Measurements from ENCODE around the gene DGKI. TPM values are rescaled to one million over a fixed set of nuclear protein-coding genes. Genes with fewer than 3 reads are reported as not detected.

Gene DGKI
- total and polyA plus RNA-seq, 9 of the 15 experiments (the other 6 are each of a cell fraction or from before 2014, with no cell fraction given): 0.11 to 0.54 (median 0.15) TPM; not detected in 5

GRCh38 chr7:137546009-137546408, 300.8 kb downstream of the DGKI start:
- Histone ChIP-seq H3K4me1 (replicated peaks in 1 of 2; ENCODE audit: control insufficient read depth in 2 of 2, insufficient read depth in 2 of 2, low read length in 2 of 2) (no peaks in the 10 kb centered on the region), H2AFZ (ENCODE audit: low read depth, low read length) (peak overlapping the region; percentile 7; the same call in 1 of the 2 replicates), H3K27me3 (ENCODE audit: control insufficient read depth in 2 of 2, insufficient read depth in 2 of 2, low read length in 2 of 2) (no peaks in the 10 kb centered on the region), H3K4me2 (ENCODE audit: insufficient read depth, low read length) (no peak overlapping the region), H4K20me1 (replicated peaks; ENCODE audit: control insufficient read depth, insufficient read depth, low read length) (no peaks in the 10 kb centered on the region), H3K27ac (ENCODE audit: extremely low read depth, low read depth, low read length) (no peak overlapping the region), H3K36me3 (ENCODE audit: control insufficient read depth, insufficient read depth, low read length) (no peaks in the 10 kb centered on the region), H3K9ac (ENCODE audit: insufficient read depth in 1 of 2, low read depth in 2 of 2, low read length in 2 of 2) (no peak overlapping the region), H3K9me1 (ENCODE audit: control insufficient read depth, insufficient read depth, low read length) (no peaks in the 10 kb centered on the region), H3K4me3 (no peak overlapping the region), H3K9me3 (replicated peaks; ENCODE audit: control insufficient read depth, insufficient read depth, low read depth, low read length) (no peaks in the 10 kb centered on the region), H3K79me2 (ENCODE audit: control insufficient read depth, insufficient read depth, low read length) (no peaks in the 10 kb centered on the region)
- ATAC-seq (peak; percentile 61; the same call in 2 of the 3 replicates), FAIRE-seq (no peak), DNase-seq (ENCODE audit: extremely low read depth in 1 of 4, low spot score in 3 of 4) (no peak)
- intact Hi-C loops (cut with micrococcal nuclease) (no loop called here), in situ Hi-C loops (cut with MboI) (no loop called here)
- BruUV-seq (replicated peaks): no TSS peak
- CTCF ChIA-PET (ENCODE audit: low intra/inter-chr PET ratio): no interaction called here
- WGBS (ENCODE audit: insufficient coverage, low coverage, missing lambda C conversion rate): 0% methylated on average over 13 of the region's 13 CpGs
- TF ChIP-seq DNMT1 (IDR thresholded peaks at IDR 0.05) (no peak), PHF8 (IDR thresholded peaks at IDR 0.05; ENCODE audit: borderline replicate concordance, low read length) (0 out of 2 replicates have a peak, but pooled peaks have one; percentile 3)
- POLR2A ChIA-PET: no interaction called here

GRCh38 chr7:137545059-137545716, 301.6 kb downstream of the DGKI start:
- Histone ChIP-seq H4K20me1 (replicated peaks; ENCODE audit: control insufficient read depth, insufficient read depth, low read length) (no peaks in the 10 kb centered on the region), H3K4me3 (no peak overlapping the region), H3K79me2 (ENCODE audit: control insufficient read depth, insufficient read depth, low read length) (no peaks in the 10 kb centered on the region), H3K27ac (ENCODE audit: extremely low read depth, low read depth, low read length) (no peak overlapping the region), H3K36me3 (ENCODE audit: control insufficient read depth, insufficient read depth, low read length) (no peaks in the 10 kb centered on the region), H2AFZ (ENCODE audit: low read depth, low read length) (no peak overlapping the region), H3K27me3 (ENCODE audit: control insufficient read depth in 2 of 2, insufficient read depth in 2 of 2, low read length in 2 of 2) (no peaks in the 10 kb centered on the region), H3K9me1 (ENCODE audit: control insufficient read depth, insufficient read depth, low read length) (no peaks in the 10 kb centered on the region), H3K4me1 (replicated peaks in 1 of 2; ENCODE audit: control insufficient read depth in 2 of 2, insufficient read depth in 2 of 2, low read length in 2 of 2) (no peaks in the 10 kb centered on the region), H3K9me3 (replicated peaks; ENCODE audit: control insufficient read depth, insufficient read depth, low read depth, low read length) (no peaks in the 10 kb centered on the region), H3K9ac (ENCODE audit: insufficient read depth in 1 of 2, low read depth in 2 of 2, low read length in 2 of 2) (no peak overlapping the region), H3K4me2 (ENCODE audit: insufficient read depth, low read length) (no peak overlapping the region)
- 0% methylated on average over 4 of the region's 4 CpGs for WGBS (ENCODE audit: insufficient coverage, low coverage, missing lambda C conversion rate)
- no TSS peak for BruUV-seq (replicated peaks)
- CTCF ChIA-PET (ENCODE audit: low intra/inter-chr PET ratio): no interaction called here
- POLR2A ChIA-PET: no interaction called here
- intact Hi-C loops (cut with micrococcal nuclease) (no loop called here), in situ Hi-C loops (cut with MboI) (no loop called here)
- DNase-seq (ENCODE audit: extremely low read depth in 1 of 4, low spot score in 3 of 4) (no peak), ATAC-seq (peak; percentile 31; the same call in 1 of the 3 replicates), FAIRE-seq (no peak)
- TF ChIP-seq RFX1 (IDR thresholded peaks at IDR 0.05) (no peak), ZNF436 (CRISPR knock-in tag; IDR thresholded peaks at IDR 0.05) (no peak), ZNF707 (CRISPR knock-in tag; conservative IDR thresholded peaks at IDR 0.05) (no peak), CBFA2T2 (conservative IDR thresholded peaks at IDR 0.05) (no peak), MEIS2 (IDR thresholded peaks at IDR 0.05; ENCODE audit: partially characterized antibody) (no peak), POLR2AphosphoS2 (IDR thresholded peaks at IDR 0.05; ENCODE audit: low read length) (no peak), MAFG (tag; conservative IDR thresholded peaks at IDR 0.05) (0 out of 2 replicates have a peak, but pooled peaks have one; percentile 27), RBM25 (IDR thresholded peaks at IDR 0.05; ENCODE audit: low read depth, low read length, severe bottlenecking) (peak; percentile 22), RFX7 (CRISPR knock-in tag; IDR thresholded peaks at IDR 0.05) (no peak)
- TF ChIP-seq, protein P1, sequence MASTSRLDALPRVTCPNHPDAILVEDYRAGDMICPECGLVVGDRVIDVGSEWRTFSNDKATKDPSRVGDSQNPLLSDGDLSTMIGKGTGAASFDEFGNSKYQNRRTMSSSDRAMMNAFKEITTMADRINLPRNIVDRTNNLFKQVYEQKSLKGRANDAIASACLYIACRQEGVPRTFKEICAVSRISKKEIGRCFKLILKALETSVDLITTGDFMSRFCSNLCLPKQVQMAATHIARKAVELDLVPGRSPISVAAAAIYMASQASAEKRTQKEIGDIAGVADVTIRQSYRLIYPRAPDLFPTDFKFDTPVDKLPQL (IDR thresholded peaks at IDR 0.05; ENCODE audit: extremely low read depth, insufficient read length): no peak
- TF ChIP-seq, protein P2, sequence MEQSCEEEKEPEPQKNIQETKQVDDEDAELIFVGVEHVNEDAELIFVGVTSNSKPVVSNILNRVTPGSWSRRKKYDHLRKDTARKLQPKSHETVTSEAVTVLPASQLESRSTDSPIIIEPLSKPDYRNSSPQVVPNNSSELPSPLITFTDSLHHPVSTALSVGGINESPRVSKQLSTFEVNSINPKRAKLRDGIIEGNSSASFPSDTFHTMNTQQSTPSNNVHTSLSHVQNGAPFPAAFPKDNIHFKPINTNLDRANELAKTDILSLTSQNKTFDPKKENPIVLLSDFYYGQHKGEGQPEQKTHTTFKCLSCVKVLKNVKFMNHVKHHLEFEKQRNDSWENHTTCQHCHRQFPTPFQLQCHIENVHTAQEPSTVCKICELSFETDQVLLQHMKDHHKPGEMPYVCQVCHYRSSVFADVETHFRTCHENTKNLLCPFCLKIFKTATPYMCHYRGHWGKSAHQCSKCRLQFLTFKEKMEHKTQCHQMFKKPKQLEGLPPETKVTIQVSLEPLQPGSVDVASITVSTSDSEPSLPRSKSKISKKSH (CRISPR knock-in tag; IDR thresholded peaks at IDR 0.05): no peak
